HG03342 (cell line): ENCODE results near the gene HPS6.

Source experiments
- ATAC-seq: cut with Tn5 transposase; IDR thresholded peaks from one replicate; pipeline ENCODE4 v1.9.1; 2021; ENCODE audit warnings: mild to moderate bottlenecking, moderate library complexity; ENCODE audit not compliant: unreplicated experiment

HPS6 gene

GRCh38 chr10:102068216-102068615 lies 3.1 kb downstream of the HPS6 start:
- ATAC-seq, result no peak

- ATAC-seq, result no peak
These were observed 3.9 kb downstream of the HPS6 start for GRCh38 chr10:102069071-102069470.

- no peak for ATAC-seq
These were observed 7.8 kb downstream of the HPS6 start for GRCh38 chr10:102072673-102073527.

GRCh38 chr10:102083541-102083940 lies 18.4 kb downstream of the HPS6 start:
- ATAC-seq, result no peak

GRCh38 chr10:102085336-102085735 lies 20.2 kb downstream of the HPS6 start:
- ATAC-seq, result no peak

GRCh38 chr10:102086196-102086595 lies 21.0 kb downstream of the HPS6 start:
- no peak for ATAC-seq

GRCh38 chr10:102090772-102091171 lies 25.6 kb downstream of the HPS6 start:
- no peak for ATAC-seq

GRCh38 chr10:102096449-102096848 lies 31.3 kb downstream of the HPS6 start:
- no peak for ATAC-seq

- ATAC-seq, result no peak
These were observed 36.0 kb downstream of the HPS6 start for GRCh38 chr10:102101152-102101551.

GRCh38 chr10:102102421-102102820 lies 37.3 kb downstream of the HPS6 start:
- ATAC-seq, result no peak

GRCh38 chr10:102106998-102107397 lies 41.8 kb downstream of the HPS6 start:
- no peak for ATAC-seq

GRCh38 chr10:102109166-102110116 lies 44.3 kb downstream of the HPS6 start:
- no peak for ATAC-seq

- ATAC-seq, result no peak
These were observed 46.1 kb downstream of the HPS6 start for GRCh38 chr10:102111276-102111675.

GRCh38 chr10:102112210-102112817 lies 47.2 kb downstream of the HPS6 start:
- ATAC-seq, result no peak

GRCh38 chr10:102113261-102113955 lies 48.3 kb downstream of the HPS6 start:
- ATAC-seq, result no peak

- peak; percentile 17 for ATAC-seq
These were observed 49.1 kb downstream of the HPS6 start for GRCh38 chr10:102113956-102114857.

GRCh38 chr10:102114861-102115618 lies 49.9 kb downstream of the HPS6 start:
- peak; percentile 62 for ATAC-seq

- ATAC-seq, result no peak
These were observed 50.6 kb downstream of the HPS6 start for GRCh38 chr10:102115775-102116174.

GRCh38 chr10:102116656-102117055 lies 51.5 kb downstream of the HPS6 start:
- no peak for ATAC-seq
